HG03280 (cell line): Measurements from ENCODE around the gene NOP58.
"Not testable (repeated sequence)": the region's sequence is repeated elsewhere in the genome, so short reads cannot be mapped to it uniquely, and the experiment has no call there.

Experiments
- ATAC-seq: cut with Tn5 transposase; IDR thresholded peaks from one replicate; pipeline ENCODE4 v1.9.1; 2021; ENCODE audit warnings: mild to moderate bottlenecking, moderate library complexity; ENCODE audit not compliant: unreplicated experiment

Gene NOP58

DNA sequence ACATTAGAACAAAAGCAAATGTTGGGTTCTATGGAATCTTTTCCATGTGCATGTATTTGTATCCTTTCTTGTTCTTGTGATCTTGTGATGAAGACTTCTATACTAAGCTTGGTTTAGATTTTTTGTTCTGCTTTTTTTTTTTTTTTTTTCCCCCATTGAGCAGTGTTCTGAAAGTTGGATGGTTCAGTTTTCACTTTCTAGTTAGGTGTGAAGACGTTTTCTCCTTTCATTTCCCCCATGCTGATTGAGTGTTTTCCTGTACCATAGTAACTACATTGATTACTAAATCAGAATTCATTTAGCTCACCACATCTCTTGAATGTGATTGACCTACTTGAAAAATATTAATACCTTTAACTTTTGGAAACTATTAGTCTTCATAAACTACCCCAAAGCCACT is 34.1 kb downstream of the NOP58 start:
- peak; percentile 92 for ATAC-seq

- ATAC-seq = no peak
These were observed 40.5 kb downstream of the NOP58 start for GRCh38 chr2:202306034-202306433.

DNA sequence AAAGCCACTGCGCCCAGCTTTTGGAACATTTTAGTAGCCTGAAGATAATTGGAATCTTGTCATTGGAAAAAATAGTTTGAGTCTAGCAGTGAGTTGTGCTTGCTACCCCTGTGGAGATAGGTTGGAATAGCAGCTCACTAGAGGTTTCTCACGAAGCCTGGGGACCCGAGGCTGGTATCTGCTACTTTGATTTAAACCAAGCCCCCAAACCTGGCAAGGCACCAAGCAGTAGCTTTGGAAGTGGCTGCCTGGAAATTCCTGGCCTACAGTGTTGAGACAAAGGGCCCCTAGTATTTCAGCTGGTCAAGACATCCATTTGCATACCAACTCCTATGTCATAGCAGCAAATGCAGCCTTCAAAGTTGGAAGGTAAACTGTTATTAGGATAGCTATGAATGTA is 42.1 kb downstream of the NOP58 start:
- no peak for ATAC-seq

DNA sequence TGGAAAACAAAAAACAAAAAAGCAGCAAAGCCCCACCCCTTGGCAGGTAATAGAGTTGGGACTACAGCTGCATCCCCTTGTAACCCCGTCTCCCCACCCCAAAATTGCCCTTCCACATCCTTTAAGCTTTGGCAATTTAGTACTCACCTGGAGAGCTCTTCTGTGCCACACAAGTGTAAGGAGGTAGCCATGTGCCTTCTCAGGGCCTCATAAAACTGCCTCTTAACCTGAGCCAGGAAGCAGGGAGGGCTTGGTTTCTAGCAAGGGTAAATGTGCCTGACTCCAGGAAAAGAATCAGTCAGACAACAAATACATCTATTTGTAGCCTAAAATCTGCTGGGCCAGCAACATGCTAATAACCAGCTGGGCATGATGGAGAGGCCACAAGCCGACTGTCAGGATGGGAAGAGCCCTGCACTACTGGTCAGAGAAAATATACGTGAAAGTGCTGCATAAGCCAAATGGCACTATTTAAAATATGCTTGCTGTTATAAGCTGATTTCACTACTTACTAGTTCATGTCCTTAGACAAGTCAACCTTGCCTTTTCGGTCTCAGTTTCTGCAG is 46.3 kb downstream of the NOP58 start:
- no peak for ATAC-seq

DNA sequence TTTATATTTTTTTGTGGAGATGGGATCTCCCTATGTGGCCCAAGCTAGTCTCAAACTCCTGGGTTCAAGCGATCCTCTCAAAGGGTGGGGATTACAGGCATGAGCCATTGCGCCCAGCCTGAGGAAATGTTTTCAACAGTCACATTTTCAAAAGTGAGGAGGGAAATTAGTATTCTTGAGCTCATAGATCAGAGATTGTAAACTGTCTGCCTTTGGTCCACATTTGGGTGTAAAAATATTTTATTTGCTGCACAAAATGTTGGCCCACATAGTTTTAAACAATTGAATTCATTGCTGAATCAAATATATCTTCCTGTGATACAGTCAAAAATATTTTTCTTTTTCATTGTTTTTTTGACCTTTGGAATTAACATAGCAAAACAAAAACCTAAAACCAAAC is 48.6 kb downstream of the NOP58 start:
- no peak for ATAC-seq

DNA sequence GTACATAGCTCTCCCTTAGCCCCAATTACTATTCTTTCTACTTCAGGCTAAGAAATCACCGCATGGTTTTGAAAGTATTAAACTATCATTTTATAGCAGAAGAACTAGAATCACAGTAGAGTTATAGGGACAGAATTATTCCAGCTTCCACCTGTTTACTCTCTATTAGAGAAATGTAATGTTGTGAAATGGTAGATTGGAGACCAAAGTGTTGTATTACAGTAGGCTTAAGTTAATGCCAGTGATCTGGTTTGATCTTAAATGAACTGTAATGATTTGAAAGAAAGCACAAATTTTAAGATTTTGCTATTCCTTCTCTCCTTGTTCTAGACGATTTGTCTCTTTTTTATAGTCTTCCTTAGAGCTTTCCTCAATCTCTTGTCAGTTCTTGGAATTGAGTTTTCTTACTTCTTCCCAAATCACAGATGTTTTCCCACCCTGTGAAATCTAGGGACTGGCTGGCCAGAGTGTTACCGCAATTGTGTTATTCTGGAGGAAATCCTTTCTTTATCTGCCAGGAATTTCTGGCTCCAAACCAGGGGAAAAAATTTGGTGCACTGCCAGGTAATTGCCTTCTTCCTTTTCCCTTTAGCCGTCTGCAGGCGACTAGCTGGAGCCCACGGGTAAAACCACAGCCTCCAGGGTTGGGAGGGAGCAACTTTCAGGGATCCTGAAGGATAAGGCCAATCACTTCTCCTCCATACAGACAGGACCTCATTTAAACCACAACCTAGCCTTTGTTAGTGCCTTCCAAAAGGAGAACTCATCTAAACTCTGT is 51.7 kb downstream of the NOP58 start:
- no peak for ATAC-seq

- not testable (repeated sequence) for ATAC-seq
These were observed 54.8 kb downstream of the NOP58 start for GRCh38 chr2:202320362-202320761.

DNA sequence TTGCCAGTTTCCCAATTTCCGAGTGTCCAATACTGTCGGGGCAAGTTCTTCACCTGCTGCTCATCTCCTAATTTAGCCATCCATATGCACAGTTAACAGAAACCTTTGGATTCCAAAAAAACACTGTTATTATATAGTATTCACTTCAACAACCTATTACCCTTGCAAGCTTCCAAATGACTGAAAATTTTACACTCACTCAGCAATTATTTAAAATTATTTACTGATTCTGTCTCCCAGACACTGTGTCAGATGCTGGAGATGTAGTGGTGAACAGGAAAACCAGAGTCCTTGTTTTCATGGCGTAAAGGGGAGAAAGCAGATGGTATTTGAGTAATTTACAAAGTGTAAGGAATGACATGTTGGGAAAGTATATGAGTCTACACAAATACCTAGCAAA is 56.9 kb downstream of the NOP58 start:
- no peak for ATAC-seq

DNA sequence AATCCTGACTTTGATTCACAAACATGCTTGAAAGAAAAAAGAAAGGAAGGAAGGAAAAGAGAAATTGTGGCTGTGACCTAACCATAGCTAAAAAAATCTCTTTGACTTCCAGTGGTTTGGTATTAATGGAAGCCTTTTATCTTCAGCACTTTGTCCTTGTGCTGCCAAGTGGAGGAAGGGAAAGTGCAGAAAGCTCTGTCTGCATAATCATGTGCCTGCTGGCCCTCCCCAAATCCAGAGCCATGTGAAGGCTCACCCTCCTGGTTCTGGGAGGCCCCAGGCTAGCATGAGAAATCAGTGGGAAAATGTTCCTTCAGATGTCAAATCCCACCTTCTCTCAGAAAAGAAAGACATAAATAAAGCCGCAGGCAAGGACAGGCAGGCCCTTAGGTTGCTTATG is 62.3 kb downstream of the NOP58 start:
- ATAC-seq = no peak

DNA sequence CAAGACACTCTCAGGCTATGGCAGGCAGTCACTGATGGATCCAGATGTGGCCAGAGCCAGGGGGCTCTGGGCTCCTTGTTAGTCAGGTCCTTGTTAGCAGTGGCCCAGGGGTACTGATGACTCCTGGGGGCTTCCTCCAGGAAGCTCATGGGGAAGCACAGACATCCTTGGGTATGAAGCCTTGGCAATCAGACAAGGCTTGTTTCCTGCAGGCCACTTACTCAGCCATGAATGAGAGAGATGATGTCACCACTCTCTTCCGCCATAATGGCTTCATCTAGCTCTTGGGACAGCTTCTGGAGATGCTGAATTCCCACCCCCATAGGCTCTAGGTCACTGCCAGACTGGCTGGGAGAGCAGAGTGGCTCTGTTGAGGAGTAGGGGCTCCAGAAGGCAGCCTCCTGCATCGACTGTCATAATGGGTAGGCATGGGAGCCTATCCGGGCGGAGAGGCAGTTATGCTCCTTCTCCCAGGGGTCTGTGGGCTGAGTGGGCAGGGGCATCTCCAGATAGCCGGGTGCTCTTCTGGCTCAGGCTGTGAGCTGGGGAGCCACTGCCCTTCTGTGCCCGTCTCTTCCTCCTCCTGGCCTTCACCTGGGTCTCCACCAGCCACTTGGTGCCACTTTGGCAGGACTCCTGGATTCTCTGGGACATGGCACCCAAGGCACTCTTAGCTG is 70.4 kb downstream of the NOP58 start:
- no peak for ATAC-seq

- no peak for ATAC-seq
These were observed 71.6 kb downstream of the NOP58 start for GRCh38 chr2:202337151-202337550.

DNA sequence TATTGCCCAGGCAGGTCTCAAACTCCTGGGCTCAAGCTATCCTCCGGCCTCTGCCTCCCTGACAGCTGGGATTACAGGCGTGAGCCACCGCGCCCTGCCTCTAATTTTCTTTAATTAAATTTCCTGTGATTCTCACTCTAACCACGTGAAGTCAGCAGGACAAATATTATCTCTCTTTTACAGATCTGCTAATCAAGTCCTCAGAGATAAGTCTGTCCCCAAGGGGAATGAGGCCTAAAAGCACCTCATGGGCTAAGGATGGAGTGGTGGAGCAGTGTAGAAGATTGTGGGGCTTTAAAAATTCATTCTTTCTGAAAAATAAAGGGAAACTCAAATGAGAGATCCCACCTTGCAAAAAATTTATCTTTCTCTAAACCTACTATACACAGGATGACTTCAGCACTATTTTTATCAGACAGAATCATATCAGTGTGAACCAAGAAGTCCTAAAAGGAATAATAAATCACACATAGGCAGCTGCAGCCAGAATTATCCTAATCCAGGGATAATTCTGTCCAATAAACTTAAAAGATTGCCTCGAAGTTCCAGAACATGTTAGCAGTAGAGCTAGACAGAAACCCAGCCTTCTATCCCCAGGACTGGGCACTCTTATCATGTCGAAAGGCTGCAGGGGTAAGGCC is 72.3 kb downstream of the NOP58 start:
- no peak for ATAC-seq

DNA sequence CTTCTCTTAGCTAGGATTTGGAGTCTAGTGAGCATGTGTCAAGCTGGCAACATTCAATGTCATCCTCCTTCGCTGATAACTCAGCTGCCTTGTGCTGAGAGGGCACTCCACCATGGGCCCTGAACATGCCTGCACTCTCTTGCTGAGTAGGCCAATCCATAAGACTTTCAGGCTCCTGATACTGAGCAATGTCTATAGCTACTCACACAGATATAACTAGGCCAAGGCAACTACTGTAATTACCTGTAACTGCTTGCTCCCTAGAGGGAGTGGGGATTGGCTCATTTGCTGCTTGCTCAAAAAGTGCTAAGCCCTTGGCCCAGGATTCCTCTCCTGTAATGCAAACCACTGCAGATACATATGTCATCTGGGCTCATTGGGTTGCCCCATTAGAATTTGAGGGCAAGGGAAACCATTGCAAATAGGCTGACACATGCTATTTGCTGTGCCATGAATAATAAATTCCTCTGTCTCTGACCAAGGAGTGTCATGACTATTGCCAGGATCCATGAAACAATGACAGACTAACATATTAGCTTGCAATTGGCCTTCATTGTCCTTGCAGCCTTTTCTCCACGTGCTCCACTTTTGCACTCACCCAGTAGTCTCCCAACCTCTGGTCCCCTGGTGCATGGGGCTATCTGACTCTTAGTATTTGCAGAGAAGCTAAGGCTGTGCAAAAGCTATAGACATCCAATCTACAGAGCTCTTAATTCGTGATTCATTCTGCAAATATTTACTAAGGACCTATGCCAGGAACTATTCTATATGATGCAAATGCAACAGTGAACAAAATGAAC is 73.7 kb downstream of the NOP58 start:
- no peak for ATAC-seq

- ATAC-seq = no peak
These were observed 78.6 kb downstream of the NOP58 start for GRCh38 chr2:202344178-202344577.

DNA sequence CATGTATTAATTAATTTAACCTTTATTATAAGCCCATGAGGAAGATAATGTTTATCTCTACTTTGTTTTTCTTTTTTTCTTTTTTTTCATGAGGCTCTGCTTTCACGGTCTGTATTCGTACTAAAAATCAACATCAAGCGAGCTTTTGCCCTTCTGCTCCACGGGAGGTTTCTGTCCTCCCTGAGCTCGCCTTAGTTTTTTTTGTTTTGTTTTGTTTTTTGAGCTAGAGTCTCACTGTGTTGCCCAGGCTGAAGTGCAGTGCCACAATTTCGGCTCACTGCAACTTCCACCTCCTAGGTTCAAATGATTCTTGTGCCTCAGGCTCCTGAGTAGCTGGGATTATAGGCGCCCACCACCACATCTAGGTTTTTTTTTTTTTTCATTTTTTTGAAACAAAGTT is 80.6 kb downstream of the NOP58 start:
- no peak for ATAC-seq
